IPS DF 6.9 (cell line): ENCODE measurements around the gene ZNF746.

Experiments
- DNase-seq: peaks from one replicate; pipeline ENCODE4 v3.0.0-alpha.2; 2013; ENCODE audit warnings: low read depth, low spot score
- H3K27ac ChIP-seq: one replicate; pipeline ENCODE4 v1.5.1; 2013; ENCODE audit warnings: low read length, control low read depth
- H3K27me3 ChIP-seq: 2 replicates; pipeline ENCODE4 v1.6.1; 2013; ENCODE audit warnings: mild to moderate bottlenecking, low read length; ENCODE audit not compliant: control insufficient read depth, insufficient read depth
- H3K36me3 ChIP-seq: 2 replicates; pipeline ENCODE4 v1.6.1; 2013; ENCODE audit warnings: low read length; ENCODE audit not compliant: control insufficient read depth, insufficient read depth
- H3K4me1 ChIP-seq: 2 replicates; pipeline ENCODE4 v1.6.1; 2013; ENCODE audit warnings: low read length; ENCODE audit not compliant: control insufficient read depth, insufficient read depth
- H3K4me3 ChIP-seq: 2 replicates; pipeline ENCODE4 v1.5.1; 2013; ENCODE audit warnings: mild to moderate bottlenecking, low read length
- H3K9me3 ChIP-seq: 2 replicates; pipeline ENCODE4 v1.6.1; 2013; ENCODE audit warnings: low read length, inconsistent platforms; ENCODE audit not compliant: control insufficient read depth, insufficient read depth
- WGBS: extraction: QIAGEN DNeasy Blood & Tissue Kit; methylation state at CpG from one replicate; pipeline ENCODE4 v1.1.7; 2013; ENCODE audit warnings: mixed read lengths, missing lambda C conversion rate; ENCODE audit not compliant: insufficient read length, insufficient coverage; 5-methylcytosine and 5-hydroxymethylcytosine counted together

Gene ZNF746

DNA sequence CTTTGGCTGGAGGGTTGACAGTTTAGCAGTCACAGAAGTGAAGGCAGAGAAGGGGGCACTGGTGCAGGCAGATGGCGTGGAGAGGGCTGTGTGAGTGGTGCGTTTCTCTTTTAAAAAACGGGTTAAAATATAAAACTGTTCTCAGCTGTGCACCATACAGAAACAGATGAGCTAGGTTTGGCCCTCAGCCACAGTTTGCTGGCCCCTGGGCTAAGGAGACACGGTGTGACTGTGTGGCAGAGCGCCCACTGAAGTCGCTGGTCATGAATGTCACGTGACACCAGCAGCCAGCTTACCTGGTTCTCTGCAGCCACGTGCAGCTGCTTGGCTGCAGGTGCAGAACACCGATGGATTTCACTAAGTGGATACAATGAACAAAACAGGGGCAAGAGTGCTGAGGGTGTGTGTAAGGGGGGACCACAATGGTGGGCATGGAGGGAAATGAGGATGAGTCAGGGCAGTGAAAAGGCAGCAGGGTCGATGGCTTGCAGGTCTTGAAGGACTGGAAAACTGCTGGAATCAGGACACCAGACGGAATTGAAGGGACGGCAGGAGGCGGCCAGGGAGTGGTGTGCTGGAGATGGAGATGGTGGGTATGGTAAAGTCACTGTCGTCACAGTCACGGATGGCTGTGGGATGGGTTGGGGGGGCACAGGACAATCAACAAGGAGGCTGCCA, 7.4 kb downstream of the ZNF746 start:
- DNase-seq, result no peak
- no peak overlapping the region for H3K27ac ChIP-seq
- peaks cover 16% of the 10 kb centered on the region for H3K36me3 ChIP-seq
- no peaks in the 10 kb centered on the region for H3K4me1 ChIP-seq
- H3K4me3 ChIP-seq, result no peak overlapping the region
- H3K27me3 ChIP-seq, result no peaks in the 10 kb centered on the region
- no peaks in the 10 kb centered on the region for H3K9me3 ChIP-seq
- WGBS, result no CpG with 5 or more reads among the region's 15 CpGs

DNA sequence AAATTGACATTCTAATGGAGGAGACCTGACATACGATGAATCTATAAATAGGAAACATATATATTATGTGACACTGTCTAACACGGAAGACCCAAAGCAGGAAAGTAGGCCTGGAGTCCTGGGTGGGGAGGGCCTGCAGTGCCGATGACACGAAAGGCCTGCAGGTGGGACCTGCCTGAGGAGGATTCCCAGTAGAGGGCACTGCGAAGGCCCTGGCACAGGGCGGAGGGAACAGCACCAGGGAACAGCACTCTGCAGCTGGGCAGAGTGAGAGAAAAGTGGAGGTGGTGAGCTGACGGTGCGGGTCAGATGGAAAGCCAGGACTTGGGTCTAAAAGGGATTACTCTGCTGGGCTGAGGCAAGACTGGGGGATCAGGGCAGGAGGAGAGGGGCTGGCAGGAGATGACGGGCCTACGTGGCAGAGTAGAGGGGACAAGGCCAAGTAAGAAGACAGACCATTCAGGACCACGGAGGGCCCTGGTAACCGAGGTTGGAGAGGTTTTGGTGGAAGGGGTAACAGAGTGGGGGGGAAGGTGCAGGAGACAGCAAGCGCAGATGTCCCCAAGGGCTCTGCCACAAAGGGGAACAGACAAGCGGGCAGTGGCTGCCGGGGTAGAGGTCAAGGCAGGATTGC, 8.1 kb downstream of the ZNF746 start:
- no CpG with 5 or more reads among the region's 15 CpGs for WGBS
- no peak for DNase-seq
- H3K27ac ChIP-seq, result no peak overlapping the region
- peaks cover 16% of the 10 kb centered on the region for H3K36me3 ChIP-seq
- no peaks in the 10 kb centered on the region for H3K4me1 ChIP-seq
- H3K4me3 ChIP-seq, result no peak overlapping the region
- H3K27me3 ChIP-seq, result no peaks in the 10 kb centered on the region
- no peaks in the 10 kb centered on the region for H3K9me3 ChIP-seq

DNA sequence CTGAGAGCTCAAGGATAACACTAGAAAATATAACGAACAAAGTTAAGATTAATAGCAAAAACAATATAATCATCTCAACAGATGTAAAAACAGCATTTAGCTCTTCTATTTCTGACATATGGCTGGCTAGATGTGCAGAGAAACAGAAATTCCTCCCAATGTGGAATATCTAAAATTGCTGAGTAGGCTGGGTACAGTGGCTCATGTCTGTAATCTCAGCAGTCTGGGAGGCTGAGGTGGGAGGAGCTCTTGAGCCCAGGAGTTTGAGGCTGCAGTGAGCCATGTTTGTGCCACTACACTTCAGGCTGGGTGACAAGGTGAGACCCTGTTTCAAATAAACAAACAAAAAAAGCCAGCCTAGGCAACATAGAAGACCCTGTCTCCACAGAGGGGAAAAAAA, 18.0 kb downstream of the ZNF746 start:
- H3K36me3 ChIP-seq, result peaks cover 11% of the 10 kb centered on the region
- no peak overlapping the region for H3K27ac ChIP-seq
- no CpG with 5 or more reads among the region's 1 CpG for WGBS

DNA sequence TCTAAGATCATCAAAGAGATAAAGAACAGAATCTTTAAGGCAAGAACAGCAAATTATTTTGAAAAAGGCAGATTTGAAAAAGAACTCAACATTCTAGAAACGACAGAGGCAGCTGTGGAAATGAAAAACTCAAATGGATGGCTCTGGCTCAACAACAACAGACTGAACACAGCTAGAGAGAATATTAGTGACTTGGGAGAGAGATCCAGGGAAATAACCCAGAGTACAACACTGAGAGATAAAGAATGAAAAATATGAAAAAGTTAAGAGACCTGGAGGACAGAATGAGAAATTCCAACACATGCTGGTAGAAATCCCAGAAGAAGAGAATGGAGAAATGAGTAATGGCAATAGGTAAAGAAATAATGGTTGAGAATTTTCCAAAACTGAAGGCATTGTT, 18.9 kb downstream of the ZNF746 start:
- no peak overlapping the region for H3K4me3 ChIP-seq
- H3K4me1 ChIP-seq, result peaks cover 5% of the 10 kb centered on the region
- no CpG with 5 or more reads among the region's 1 CpG for WGBS
- no peaks in the 10 kb centered on the region for H3K9me3 ChIP-seq
- no peak overlapping the region for H3K27ac ChIP-seq
- no peak for DNase-seq
- no peaks in the 10 kb centered on the region for H3K27me3 ChIP-seq
- H3K36me3 ChIP-seq, result peaks cover 15% of the 10 kb centered on the region

More for the DNA sequence above, 18.0 kb downstream of the ZNF746 start:
- Histone ChIP-seq H3K4me1 (peaks cover 4% of the 10 kb centered on the region), H3K4me3 (no peak overlapping the region), H3K27me3 (no peaks in the 10 kb centered on the region), H3K9me3 (no peaks in the 10 kb centered on the region)
- no peak for DNase-seq

DNA sequence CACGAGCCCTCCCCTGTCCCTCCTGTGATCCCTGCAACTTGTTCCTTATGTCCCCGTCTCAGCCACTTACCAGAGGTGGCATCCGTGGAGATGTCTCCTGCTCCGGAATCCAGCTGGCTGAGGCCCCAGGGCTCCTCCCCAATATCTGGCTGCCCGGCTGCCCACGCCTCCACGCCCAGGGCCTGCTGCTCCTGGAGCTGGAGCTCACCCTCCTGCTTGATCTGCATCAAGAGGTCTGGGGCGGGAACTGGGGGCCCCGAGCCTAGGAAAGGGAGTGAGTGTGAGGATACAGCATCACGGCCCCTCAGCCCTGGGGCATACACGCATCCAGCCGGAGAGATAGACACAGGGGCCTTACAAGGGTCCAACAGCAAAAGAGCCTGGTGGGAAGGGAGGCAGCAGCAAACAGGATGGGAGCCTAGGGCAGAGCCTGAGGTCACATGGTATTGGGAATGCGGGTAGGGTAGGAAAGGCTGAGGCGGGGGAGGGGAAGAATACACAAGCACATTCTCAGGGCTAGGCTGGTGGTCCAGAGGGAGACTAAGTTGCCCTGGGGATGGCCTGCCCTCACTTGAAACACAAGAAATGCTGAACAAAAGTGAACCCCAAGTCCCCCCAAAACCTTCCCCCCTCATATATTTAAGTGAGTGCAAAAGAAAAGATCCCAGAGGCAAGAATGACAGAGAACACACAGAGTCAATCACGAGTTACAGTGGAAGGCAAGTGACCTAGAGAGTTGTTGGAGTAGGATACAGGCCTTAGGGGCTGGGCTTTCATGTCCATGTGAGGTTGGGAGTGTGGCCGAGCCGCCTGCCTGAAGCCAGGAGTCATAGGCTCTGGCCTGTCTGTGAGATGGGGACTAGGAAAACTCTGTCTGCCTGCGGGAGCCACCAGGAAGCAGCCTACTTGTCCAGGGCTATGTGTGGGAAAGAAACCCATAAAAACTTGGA, 19.8 kb downstream of the ZNF746 start:
- H3K27ac ChIP-seq, result no peak overlapping the region
- no peaks in the 10 kb centered on the region for H3K9me3 ChIP-seq
- H3K36me3 ChIP-seq, result peaks cover 15% of the 10 kb centered on the region

DNA sequence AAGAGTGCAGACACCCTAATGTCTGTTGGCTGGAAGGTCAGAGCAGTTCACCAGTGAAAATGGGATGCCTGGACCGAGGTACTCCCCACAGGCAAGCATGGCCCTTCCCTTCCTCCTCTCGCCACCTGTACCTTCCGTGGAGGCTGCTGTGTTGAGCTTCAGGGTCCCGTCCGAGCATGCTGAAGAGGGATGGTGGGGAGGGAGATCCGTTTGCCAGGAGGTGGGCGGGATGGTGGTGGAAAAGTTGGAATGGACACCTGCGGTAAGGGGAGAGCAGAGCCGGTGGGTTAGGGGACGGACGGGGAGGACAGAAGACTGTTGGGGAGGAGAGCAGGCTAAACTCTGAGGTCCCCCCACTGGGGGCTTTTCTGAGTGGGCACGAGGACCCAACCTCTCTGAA, 20.8 kb downstream of the ZNF746 start:
- H3K36me3 ChIP-seq, result peaks cover 15% of the 10 kb centered on the region
- WGBS, result no CpG with 5 or more reads among the region's 12 CpGs

More for the DNA sequence above, 19.8 kb downstream of the ZNF746 start:
- Histone ChIP-seq H3K4me1 (peaks cover 6% of the 10 kb centered on the region), H3K27me3 (no peaks in the 10 kb centered on the region), H3K4me3 (no peak overlapping the region)
- WGBS, result no CpG with 5 or more reads among the region's 18 CpGs
- no peak for DNase-seq

DNA sequence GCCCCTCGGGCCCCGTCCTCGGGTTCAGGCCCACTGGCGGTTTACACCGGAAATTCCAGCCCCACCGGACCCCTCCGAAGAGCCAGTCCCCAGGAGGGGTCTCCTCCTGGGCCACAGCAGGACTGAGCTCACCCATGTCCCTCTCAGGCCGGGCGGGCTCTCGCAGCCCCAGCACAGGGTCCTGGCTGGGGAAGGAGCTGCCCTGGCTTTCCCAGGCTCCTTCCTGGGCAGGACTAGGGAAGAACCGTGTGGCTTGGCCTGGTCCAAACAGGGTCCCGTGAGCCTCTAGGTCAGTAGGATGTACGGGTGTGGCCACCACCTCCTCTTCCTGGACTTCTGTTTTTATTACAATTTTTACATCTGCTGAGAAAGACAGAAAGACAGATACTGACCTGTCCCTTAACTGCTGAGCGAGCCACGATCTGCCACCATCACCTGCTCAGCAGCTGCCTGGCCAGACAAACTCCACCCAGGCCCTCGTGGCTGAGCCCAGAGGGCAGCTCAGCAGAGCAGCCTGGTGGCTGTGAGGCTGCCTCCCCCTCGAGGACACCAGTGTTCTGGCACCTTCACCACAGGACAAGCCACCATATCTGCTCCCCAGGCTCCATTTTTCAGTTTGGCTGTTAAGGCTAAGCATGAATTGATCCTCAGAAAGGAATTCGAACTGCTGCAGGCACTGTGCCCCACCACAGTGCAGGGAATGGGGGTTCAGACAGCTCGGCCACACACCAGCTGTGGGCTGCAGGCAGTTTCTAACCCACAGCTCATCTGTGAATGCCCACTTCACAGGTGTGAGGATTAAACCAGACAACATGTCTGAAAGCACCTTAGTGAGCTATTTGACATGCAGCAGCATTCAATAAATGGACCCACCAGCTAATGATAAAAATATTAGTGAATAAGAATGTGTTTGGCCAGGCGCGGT, 22.2 kb downstream of the ZNF746 start:
- no peaks in the 10 kb centered on the region for H3K9me3 ChIP-seq
- no CpG with 5 or more reads among the region's 21 CpGs for WGBS
- H3K27ac ChIP-seq, result no peak overlapping the region
- peaks cover 6% of the 10 kb centered on the region for H3K4me1 ChIP-seq
- peaks cover 15% of the 10 kb centered on the region for H3K36me3 ChIP-seq
- H3K27me3 ChIP-seq, result no peaks in the 10 kb centered on the region
- H3K4me3 ChIP-seq, result no peak overlapping the region
- no peak for DNase-seq

More for the DNA sequence above, 20.8 kb downstream of the ZNF746 start:
- Histone ChIP-seq H3K4me1 (peaks cover 6% of the 10 kb centered on the region), H3K9me3 (no peaks in the 10 kb centered on the region), H3K4me3 (no peak overlapping the region), H3K27ac (no peak overlapping the region), H3K27me3 (no peaks in the 10 kb centered on the region)
- no peak for DNase-seq

DNA sequence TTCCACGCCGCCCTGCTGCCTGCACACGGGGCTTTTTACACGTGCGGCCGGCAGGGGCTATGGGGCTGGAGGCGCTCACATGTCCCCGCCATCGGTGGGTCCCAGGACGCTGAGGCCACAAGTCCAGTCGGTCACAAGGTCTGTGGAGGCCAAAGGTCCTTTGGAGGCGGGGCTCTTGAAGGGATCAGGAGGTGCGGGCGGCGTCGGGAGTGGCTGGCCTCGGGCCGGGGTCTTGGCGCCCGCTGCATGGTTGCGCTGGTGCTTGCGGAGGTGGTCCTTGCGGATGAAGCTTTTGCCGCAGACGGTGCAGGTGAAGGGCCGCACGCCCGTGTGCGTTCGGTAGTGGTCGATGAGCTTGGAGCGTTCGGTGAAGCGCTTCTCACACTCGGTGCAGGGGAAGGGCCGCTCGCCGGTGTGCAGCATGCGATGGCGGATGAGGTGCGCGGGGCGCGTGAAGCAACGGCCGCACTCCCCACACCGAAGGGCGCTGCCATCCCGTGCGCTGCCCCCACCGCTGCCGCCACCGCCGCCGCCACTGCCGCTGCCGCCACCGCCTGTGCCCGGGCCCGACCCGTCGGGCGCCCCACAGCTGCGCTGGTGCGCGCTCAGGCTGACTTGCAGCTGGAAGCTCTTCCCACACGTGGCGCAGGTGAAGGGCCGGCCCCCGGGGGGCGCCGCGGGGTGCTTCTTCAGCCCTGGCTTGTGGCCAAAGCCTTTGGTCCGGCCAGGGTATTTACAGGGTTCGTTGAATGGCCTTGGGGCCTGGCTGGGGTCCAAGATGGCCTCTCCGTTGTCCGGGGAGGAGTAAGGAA, 23.1 kb downstream of the ZNF746 start:
- Histone ChIP-seq H3K36me3 (peaks cover 15% of the 10 kb centered on the region), H3K9me3 (no peaks in the 10 kb centered on the region), H3K27ac (no peak overlapping the region), H3K27me3 (no peaks in the 10 kb centered on the region), H3K4me1 (peaks cover 6% of the 10 kb centered on the region), H3K4me3 (no peak overlapping the region)
- DNase-seq, result no peak
- WGBS, result no CpG with 5 or more reads among the region's 77 CpGs

DNA sequence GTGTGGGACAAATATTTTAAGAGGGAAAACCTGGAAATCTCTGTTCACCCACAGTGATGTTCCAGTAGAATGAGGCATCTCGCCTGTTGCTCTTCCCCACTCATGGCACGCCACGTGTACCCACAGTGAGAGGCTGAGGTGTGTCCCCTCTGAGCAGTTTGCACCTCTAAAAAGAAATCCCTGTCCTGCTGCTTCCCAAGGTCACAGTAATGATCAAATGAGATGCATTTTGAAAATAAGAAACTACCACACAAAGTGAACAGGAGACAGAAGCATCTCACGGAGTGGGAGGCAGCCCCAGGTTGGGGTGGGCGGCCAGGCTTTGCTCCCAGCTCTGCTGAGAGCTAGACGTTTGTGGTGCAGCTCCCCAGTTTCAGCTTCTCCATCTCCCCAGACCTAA, 24.4 kb downstream of the ZNF746 start:
- no peak for DNase-seq
- Histone ChIP-seq H3K36me3 (peaks cover 15% of the 10 kb centered on the region), H3K27me3 (no peaks in the 10 kb centered on the region), H3K4me1 (peaks cover 6% of the 10 kb centered on the region), H3K4me3 (no peak overlapping the region), H3K9me3 (no peaks in the 10 kb centered on the region), H3K27ac (no peak overlapping the region)
- no CpG with 5 or more reads among the region's 6 CpGs for WGBS
